HUES64 (cell line): ENCODE measurements around the gene CLDN14.

Experiments used
- H3K27ac ChIP-seq: 2 replicates; pipeline ENCODE4 v1.7.0; 2013; ENCODE audit warnings: low read depth, low read length, inconsistent platforms
- H3K27me3 ChIP-seq: 2 replicates; pipeline ENCODE4 v1.6.1; 2013; ENCODE audit warnings: mild to moderate bottlenecking, low read length; ENCODE audit not compliant: insufficient read depth
- H3K36me3 ChIP-seq: 2 replicates; pipeline ENCODE4 v1.6.1; 2013; ENCODE audit warnings: mild to moderate bottlenecking, low read length; ENCODE audit not compliant: insufficient read depth
- H3K4me1 ChIP-seq: 2 replicates; pipeline ENCODE4 v1.6.1; 2013; ENCODE audit warnings: mild to moderate bottlenecking, low read length, moderate library complexity; ENCODE audit not compliant: insufficient read depth
- H3K4me3 ChIP-seq: 2 replicates; pipeline ENCODE4 v1.5.1; 2013; ENCODE audit warnings: mild to moderate bottlenecking, low read length, moderate library complexity
- H3K9ac ChIP-seq: 2 replicates; pipeline ENCODE4 v1.6.1; 2013; ENCODE audit warnings: mild to moderate bottlenecking, low read depth, low read length
- H3K9me3 ChIP-seq: 2 replicates; pipeline ENCODE4 v1.6.1; 2013; ENCODE audit warnings: low read depth, low read length; ENCODE audit not compliant: insufficient read depth
- WGBS: fragments of 150-250, 120-280 bp; methylation state at CpG from one replicate; pipeline ENCODE4 v1.1.7; 2013; ENCODE audit warnings: missing lambda C conversion rate; 5-methylcytosine and 5-hydroxymethylcytosine counted together

Gene CLDN14

GRCh38 chr21:36512971-36513370 lies 33.0 kb upstream of the CLDN14 start:
- 70% methylated on average over 5 of the region's 5 CpGs for WGBS
- Histone ChIP-seq H3K9ac (no peak overlapping the region), H3K36me3 (no peaks in the 10 kb centered on the region), H3K4me3 (no peak overlapping the region), H3K4me1 (no peaks in the 10 kb centered on the region), H3K27me3 (no peaks in the 10 kb centered on the region), H3K27ac (no peak overlapping the region), H3K9me3 (no peaks in the 10 kb centered on the region)

GRCh38 chr21:36511484-36512220 lies 31.7 kb upstream of the CLDN14 start:
- Histone ChIP-seq H3K4me3 (no peak overlapping the region), H3K36me3 (no peaks in the 10 kb centered on the region), H3K4me1 (no peaks in the 10 kb centered on the region), H3K27me3 (no peaks in the 10 kb centered on the region), H3K9me3 (no peaks in the 10 kb centered on the region), H3K9ac (no peak overlapping the region), H3K27ac (no peak overlapping the region)
- 91% methylated on average over 4 of the region's 5 CpGs for WGBS

GRCh38 chr21:36510911-36511310 lies 31.0 kb upstream of the CLDN14 start:
- Histone ChIP-seq H3K9me3 (no peaks in the 10 kb centered on the region), H3K9ac (no peak overlapping the region), H3K27ac (no peak overlapping the region), H3K27me3 (no peaks in the 10 kb centered on the region), H3K4me3 (no peak overlapping the region), H3K4me1 (no peaks in the 10 kb centered on the region), H3K36me3 (no peaks in the 10 kb centered on the region)
- 89% methylated on average over 6 of the region's 6 CpGs for WGBS

- H3K27me3 ChIP-seq, result no peaks in the 10 kb centered on the region
- 92% methylated on average over 9 of the region's 9 CpGs for WGBS
- no peak overlapping the region for H3K4me3 ChIP-seq
- H3K36me3 ChIP-seq, result no peaks in the 10 kb centered on the region
- H3K9ac ChIP-seq, result no peak overlapping the region
- no peaks in the 10 kb centered on the region for H3K4me1 ChIP-seq
- H3K9me3 ChIP-seq, result no peaks in the 10 kb centered on the region
- H3K27ac ChIP-seq, result no peak overlapping the region
These were observed 30.2 kb upstream of the CLDN14 start for GRCh38 chr21:36509973-36510664.

- H3K9me3 ChIP-seq, result no peaks in the 10 kb centered on the region
- no peaks in the 10 kb centered on the region for H3K36me3 ChIP-seq
- H3K4me3 ChIP-seq, result no peak overlapping the region
- no peaks in the 10 kb centered on the region for H3K4me1 ChIP-seq
- WGBS, result 94% methylated on average over 8 of the region's 9 CpGs
- H3K27ac ChIP-seq, result no peak overlapping the region
- H3K9ac ChIP-seq, result no peak overlapping the region
- no peaks in the 10 kb centered on the region for H3K27me3 ChIP-seq
These were observed 29.0 kb upstream of the CLDN14 start for GRCh38 chr21:36508948-36509347.

- no peaks in the 10 kb centered on the region for H3K27me3 ChIP-seq
- no peaks in the 10 kb centered on the region for H3K4me1 ChIP-seq
- no peak overlapping the region for H3K4me3 ChIP-seq
- no peak overlapping the region for H3K9ac ChIP-seq
- 94% methylated on average over 9 of the region's 9 CpGs for WGBS
- no peaks in the 10 kb centered on the region for H3K36me3 ChIP-seq
- no peak overlapping the region for H3K27ac ChIP-seq
- H3K9me3 ChIP-seq, result no peaks in the 10 kb centered on the region
These were observed 27.6 kb upstream of the CLDN14 start for GRCh38 chr21:36507397-36508018.

- H3K4me3 ChIP-seq, result no peak overlapping the region
- H3K27me3 ChIP-seq, result no peaks in the 10 kb centered on the region
- WGBS, result 94% methylated on average over 9 of the region's 9 CpGs
- no peaks in the 10 kb centered on the region for H3K4me1 ChIP-seq
- H3K9me3 ChIP-seq, result no peaks in the 10 kb centered on the region
- H3K27ac ChIP-seq, result no peak overlapping the region
- no peak overlapping the region for H3K9ac ChIP-seq
- H3K36me3 ChIP-seq, result no peaks in the 10 kb centered on the region
These were observed 26.6 kb upstream of the CLDN14 start for GRCh38 chr21:36506482-36506881.

GRCh38 chr21:36504067-36505058 lies 24.4 kb upstream of the CLDN14 start:
- Histone ChIP-seq H3K27ac (no peak overlapping the region), H3K4me3 (no peak overlapping the region), H3K36me3 (no peaks in the 10 kb centered on the region), H3K27me3 (no peaks in the 10 kb centered on the region), H3K4me1 (no peaks in the 10 kb centered on the region), H3K9me3 (no peaks in the 10 kb centered on the region), H3K9ac (no peak overlapping the region)
- WGBS, result 51% methylated on average over 4 of the region's 5 CpGs

GRCh38 chr21:36502365-36502764 lies 22.4 kb upstream of the CLDN14 start:
- Histone ChIP-seq H3K4me3 (no peak overlapping the region), H3K9me3 (no peaks in the 10 kb centered on the region), H3K27me3 (no peaks in the 10 kb centered on the region), H3K36me3 (no peaks in the 10 kb centered on the region), H3K27ac (no peak overlapping the region), H3K9ac (no peak overlapping the region), H3K4me1 (no peaks in the 10 kb centered on the region)
- WGBS, result 100% methylated on average over 1 of the region's 2 CpGs

GRCh38 chr21:36501589-36501892 lies 21.6 kb upstream of the CLDN14 start:
- Histone ChIP-seq H3K4me3 (no peak overlapping the region), H3K36me3 (no peaks in the 10 kb centered on the region), H3K9ac (no peak overlapping the region), H3K9me3 (no peaks in the 10 kb centered on the region), H3K27ac (no peak overlapping the region), H3K4me1 (no peaks in the 10 kb centered on the region), H3K27me3 (no peaks in the 10 kb centered on the region)
- WGBS, result 64% methylated on average over 4 of the region's 4 CpGs
